DOHH2 (cell line): ENCODE measurements around the gene SF1.

Source experiments
- H3F3A ChIP-seq: fragments of 200-600 bp; sonication (generic), shearing (Covaris generic); 2 replicates; pipeline ENCODE4 v1.6.0; 2016; ENCODE audit warnings: antibody characterized with exemption, mild to moderate bottlenecking; ENCODE audit not compliant: control insufficient read depth, insufficient read depth
- H3K27ac ChIP-seq: fragments of 200-600 bp; sonication (generic); 2 replicates; pipeline ENCODE4 v1.5.1; 2014; ENCODE audit warnings: low read depth, mild to moderate bottlenecking, low read length, moderate library complexity
- H3K27me3 ChIP-seq: fragments of 200-600 bp; sonication (generic); 2 replicates; pipeline ENCODE4 v1.6.1; 2014; ENCODE audit warnings: mild to moderate bottlenecking, low read length, mixed read lengths; ENCODE audit not compliant: control insufficient read depth
- H3K36me3 ChIP-seq: fragments of 200-600 bp; sonication (generic); 2 replicates; pipeline ENCODE4 v1.6.1; 2014; ENCODE audit warnings: mild to moderate bottlenecking, low read length, moderate library complexity, mixed read lengths; ENCODE audit not compliant: control insufficient read depth
- H3K4me1 ChIP-seq: fragments of 200-600 bp; sonication (generic); 2 replicates; pipeline ENCODE4 v1.6.1; 2014; ENCODE audit warnings: mild to moderate bottlenecking, low read length, mixed read lengths; ENCODE audit not compliant: control insufficient read depth
- H3K4me2 ChIP-seq: fragments of 200-600 bp; sonication (generic); 2 replicates; pipeline ENCODE4 v1.6.0; 2014; ENCODE audit warnings: mild to moderate bottlenecking, low read length, moderate library complexity
- H3K4me3 ChIP-seq: fragments of 200-600 bp; sonication (generic); 2 replicates; pipeline ENCODE4 v1.5.1; 2014; ENCODE audit warnings: mild to moderate bottlenecking, low read length, mixed read lengths
- H3K79me2 ChIP-seq: fragments of 200-600 bp; sonication (generic); 2 replicates; pipeline ENCODE4 v1.6.1; 2014; ENCODE audit warnings: mild to moderate bottlenecking, low read length, mixed read lengths; ENCODE audit not compliant: control insufficient read depth
- H3K9me2 ChIP-seq: fragments of 200-600 bp; sonication (generic); replicated peaks from 2 replicates; pipeline ENCODE4 v1.6.1; 2014; ENCODE audit warnings: mild to moderate bottlenecking, low read length, mixed read lengths; ENCODE audit not compliant: control insufficient read depth
- H3K9me3 ChIP-seq: fragments of 200-600 bp; sonication (generic); 2 replicates; pipeline ENCODE4 v1.6.1; 2014; ENCODE audit warnings: antibody characterized with exemption, low read length, mixed read lengths; ENCODE audit not compliant: control insufficient read depth, insufficient read depth
- H4K20me1 ChIP-seq: fragments of 200-600 bp; sonication (generic); 2 replicates; pipeline ENCODE4 v1.6.0; 2014; ENCODE audit warnings: low read depth, mild to moderate bottlenecking, antibody characterized with exemption, low read length, moderate library complexity; ENCODE audit not compliant: control insufficient read depth, insufficient read depth
- CTCF ChIP-seq: fragments of 200-600 bp; sonication (generic); IDR thresholded peaks from one replicate; pipeline ENCODE4 v1.5.1; 2014; ENCODE audit warnings: antibody characterized with exemption, mild to moderate bottlenecking, low read depth, low read length; ENCODE audit not compliant: poor library complexity, severe bottlenecking
- EZH2phosphoT487 ChIP-seq: fragments of 200-600 bp; sonication (generic); IDR thresholded peaks from 2 replicates; pipeline ENCODE4 v1.6.1; 2017; ENCODE audit warnings: borderline replicate concordance, mild to moderate bottlenecking, antibody characterized with exemption, low read length, moderate library complexity, mixed read lengths

SF1 gene

GRCh38 chr11:64742889-64743590 lies 35.3 kb downstream of the SF1 start:
- H3K9me2 ChIP-seq: no peaks in the 10 kb centered on the region
- H3K27ac ChIP-seq: peak overlapping the region; percentile 93
- H4K20me1 ChIP-seq: peaks cover 6% of the 10 kb centered on the region; the same call in 1 of the 2 replicates
- TF ChIP-seq EZH2phosphoT487 (no peak), CTCF (peak; percentile 84)
- H3K4me1 ChIP-seq: peaks cover 44% of the 10 kb centered on the region
- peak overlapping the region; percentile 60 for H3K4me2 ChIP-seq
- peaks cover 30% of the 10 kb centered on the region for H3K36me3 ChIP-seq
- H3F3A ChIP-seq: peaks cover 3% of the 10 kb centered on the region
- H3K27me3 ChIP-seq: no peaks in the 10 kb centered on the region
- no peaks in the 10 kb centered on the region for H3K9me3 ChIP-seq
- H3K79me2 ChIP-seq: peaks cover 15% of the 10 kb centered on the region
- H3K4me3 ChIP-seq: peak overlapping the region; percentile 77

- Histone ChIP-seq H3K4me1 (peaks cover 44% of the 10 kb centered on the region), H3K4me3 (peak overlapping the region; percentile 77), H3K4me2 (peak overlapping the region; percentile 60), H3K27me3 (no peaks in the 10 kb centered on the region), H3K9me3 (no peaks in the 10 kb centered on the region), H3K9me2 (no peaks in the 10 kb centered on the region), H3F3A (peaks cover 3% of the 10 kb centered on the region), H3K79me2 (peaks cover 15% of the 10 kb centered on the region), H3K27ac (peak overlapping the region; percentile 11; the same call in 1 of the 2 replicates), H4K20me1 (peaks cover 6% of the 10 kb centered on the region; the same call in 1 of the 2 replicates), H3K36me3 (peaks cover 30% of the 10 kb centered on the region)
- TF ChIP-seq CTCF (no peak), EZH2phosphoT487 (no peak)
Observed at GRCh38 chr11:64742087-64742888, 36.1 kb downstream of the SF1 start.

GRCh38 chr11:64741375-64742086 lies 36.8 kb downstream of the SF1 start:
- peak overlapping the region; percentile 77 for H3K4me3 ChIP-seq
- no peaks in the 10 kb centered on the region for H3K9me2 ChIP-seq

More at GRCh38 chr11:64741375-64742086, 36.8 kb downstream of the SF1 start:
- H3K27ac ChIP-seq: no peak overlapping the region
- peaks cover 37% of the 10 kb centered on the region for H3K36me3 ChIP-seq
- H3F3A ChIP-seq: peaks cover 3% of the 10 kb centered on the region
- peak overlapping the region; percentile 60 for H3K4me2 ChIP-seq
- H3K9me3 ChIP-seq: no peaks in the 10 kb centered on the region
- peaks cover 6% of the 10 kb centered on the region; the same call in 1 of the 2 replicates for H4K20me1 ChIP-seq
- peaks cover 15% of the 10 kb centered on the region for H3K79me2 ChIP-seq
- H3K27me3 ChIP-seq: no peaks in the 10 kb centered on the region
- H3K4me1 ChIP-seq: peaks cover 39% of the 10 kb centered on the region
- no peak for TF ChIP-seq CTCF
- TF ChIP-seq EZH2phosphoT487: no peak
